T-helper 2 cell treated with Interferon-gamma antibody and Interleukin-4, amounts not matched to agents 5 μg/mL and 100 μg/mL, for 36 hours (primary cell): Measurements from ENCODE around the gene EIF3F.
A peak's percentile ranks its signal among the peaks of the same experiment; 100 is the strongest.
"Not testable (repeated sequence)": the region's sequence is repeated elsewhere in the genome, so short reads cannot be mapped to it uniquely, and the experiment has no call there.

ENCODE experiments used
- DNase-seq: peaks from one replicate; pipeline ENCODE4 v3.0.0; 2021; ENCODE audit warnings: low spot score
- H3K27ac Mint-ChIP-seq: one replicate; pipeline ENCODE4 v1.8.0; 2021; ENCODE audit warnings: mild to moderate bottlenecking, mixed read lengths
- H3K27me3 Mint-ChIP-seq: one replicate; pipeline ENCODE4 v1.8.0; 2021; ENCODE audit warnings: low read depth, mixed read lengths
- H3K36me3 Mint-ChIP-seq: one replicate; pipeline ENCODE4 v1.8.0; 2021; ENCODE audit warnings: low read depth, mixed read lengths
- H3K4me1 Mint-ChIP-seq: one replicate; pipeline ENCODE4 v1.8.0; 2021; ENCODE audit warnings: low read depth, mixed read lengths
- H3K4me3 Mint-ChIP-seq: one replicate; pipeline ENCODE4 v1.8.0; 2022; ENCODE audit warnings: mild to moderate bottlenecking, moderate library complexity, mixed read lengths
- H3K9me3 Mint-ChIP-seq: one replicate; pipeline ENCODE4 v1.8.0; 2021; ENCODE audit warnings: mixed read lengths

EIF3F gene

DNA sequence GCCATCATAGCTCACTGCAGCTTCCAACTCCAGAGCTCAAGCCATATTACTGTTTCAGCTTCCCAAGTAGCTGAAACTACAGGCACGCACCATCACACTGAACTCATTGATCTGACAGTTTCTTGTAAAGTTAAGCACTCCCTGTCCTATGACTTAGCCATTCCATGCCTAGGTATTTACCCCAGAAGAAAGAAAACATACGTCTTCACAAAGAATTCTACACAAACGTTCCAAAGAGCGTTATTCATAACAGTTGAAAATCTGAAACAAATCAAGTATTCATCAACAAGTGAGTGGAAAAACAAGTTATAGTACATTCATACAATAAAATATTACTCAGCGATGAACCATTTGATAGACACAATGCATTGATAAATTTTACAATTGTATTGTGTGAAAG is 14.1 kb upstream of the EIF3F start:
- no peak overlapping the region for H3K27ac Mint-ChIP-seq
- no peak for DNase-seq

GRCh38 chr11:7974668-7975067 is 12.5 kb upstream of the EIF3F start:
- Mint-ChIP-seq H3K36me3 (no peaks in the 10 kb centered on the region), H3K27ac (no peak overlapping the region), H3K4me1 (no peaks in the 10 kb centered on the region), H3K9me3 (no peaks in the 10 kb centered on the region), H3K27me3 (no peaks in the 10 kb centered on the region), H3K4me3 (no peak overlapping the region)
- no peak for DNase-seq

More for the DNA sequence above, 14.1 kb upstream of the EIF3F start:
- no peaks in the 10 kb centered on the region for H3K9me3 Mint-ChIP-seq
- H3K4me1 Mint-ChIP-seq: no peaks in the 10 kb centered on the region
- H3K36me3 Mint-ChIP-seq: no peaks in the 10 kb centered on the region
- H3K4me3 Mint-ChIP-seq: no peak overlapping the region
- peaks cover 4% of the 10 kb centered on the region for H3K27me3 Mint-ChIP-seq

- Mint-ChIP-seq H3K9me3 (no peaks in the 10 kb centered on the region), H3K4me3 (no peak overlapping the region), H3K27ac (no peak overlapping the region), H3K4me1 (no peaks in the 10 kb centered on the region), H3K27me3 (no peaks in the 10 kb centered on the region), H3K36me3 (no peaks in the 10 kb centered on the region)
- DNase-seq: no peak
Measured at GRCh38 chr11:7977232-7977917, 9.8 kb upstream of the EIF3F start.

DNA sequence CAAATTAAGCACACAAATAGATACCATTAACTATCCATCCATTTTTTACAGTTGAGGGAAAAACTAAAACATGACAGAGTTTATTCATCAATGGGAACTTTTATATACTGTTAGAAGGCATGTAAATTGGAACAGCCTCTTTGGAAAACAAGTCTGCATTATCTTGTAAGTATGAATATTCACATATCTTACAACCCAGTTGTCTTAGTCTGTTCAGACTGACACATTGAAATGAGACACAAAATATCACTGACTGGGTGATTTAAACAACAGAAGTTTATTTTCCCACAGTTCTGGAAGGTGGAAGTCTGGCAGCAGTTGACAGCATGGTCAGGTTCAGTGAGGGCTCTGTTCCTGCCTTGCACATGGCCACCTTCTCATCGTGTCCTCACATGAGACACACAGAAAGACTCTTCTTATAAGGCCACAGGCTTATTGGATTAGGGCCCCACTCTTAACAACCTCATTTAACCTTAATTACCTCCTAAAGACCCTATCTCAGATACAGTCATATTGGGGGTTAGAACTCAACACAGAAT is 5.4 kb upstream of the EIF3F start:
- H3K27me3 Mint-ChIP-seq: no peaks in the 10 kb centered on the region
- peaks cover 9% of the 10 kb centered on the region for H3K4me1 Mint-ChIP-seq
- no peak overlapping the region for H3K4me3 Mint-ChIP-seq
- no peaks in the 10 kb centered on the region for H3K36me3 Mint-ChIP-seq
- H3K27ac Mint-ChIP-seq: no peak overlapping the region
- DNase-seq: no peak
- H3K9me3 Mint-ChIP-seq: no peaks in the 10 kb centered on the region

GRCh38 chr11:7982582-7983119 is 4.5 kb upstream of the EIF3F start:
- Mint-ChIP-seq H3K27ac (no peak overlapping the region), H3K9me3 (no peaks in the 10 kb centered on the region), H3K4me1 (peaks cover 11% of the 10 kb centered on the region), H3K36me3 (peaks cover under 1% of the 10 kb centered on the region), H3K27me3 (no peaks in the 10 kb centered on the region), H3K4me3 (no peak overlapping the region)
- no peak for DNase-seq

- H3K36me3 Mint-ChIP-seq: peaks cover 5% of the 10 kb centered on the region
- no peak overlapping the region for H3K27ac Mint-ChIP-seq
- H3K4me3 Mint-ChIP-seq: no peak overlapping the region
- no peak for DNase-seq
- no peaks in the 10 kb centered on the region for H3K27me3 Mint-ChIP-seq
- no peaks in the 10 kb centered on the region for H3K9me3 Mint-ChIP-seq
- peaks cover 18% of the 10 kb centered on the region for H3K4me1 Mint-ChIP-seq
Measured at GRCh38 chr11:7983832-7984590, 3.1 kb upstream of the EIF3F start.

- DNase-seq, H3K27me3 Mint-ChIP-seq, H3K9me3 Mint-ChIP-seq: not testable (repeated sequence)
- Mint-ChIP-seq H3K4me1 (peaks cover 29% of the 10 kb centered on the region), H3K4me3 (peak overlapping the region; percentile 99), H3K36me3 (peaks cover 20% of the 10 kb centered on the region), H3K27ac (peak overlapping the region; percentile 98)
Measured at GRCh38 chr11:7987560-7987883, 385 bp downstream of the EIF3F start.

GRCh38 chr11:7994581-7995278 is 7.6 kb downstream of the EIF3F start:
- H3K9me3 Mint-ChIP-seq: no peaks in the 10 kb centered on the region
- H3K36me3 Mint-ChIP-seq: peaks cover 68% of the 10 kb centered on the region
- DNase-seq: no peak
- no peaks in the 10 kb centered on the region for H3K27me3 Mint-ChIP-seq
- no peak overlapping the region for H3K4me3 Mint-ChIP-seq
- peaks cover 14% of the 10 kb centered on the region for H3K4me1 Mint-ChIP-seq
- no peak overlapping the region for H3K27ac Mint-ChIP-seq

DNA sequence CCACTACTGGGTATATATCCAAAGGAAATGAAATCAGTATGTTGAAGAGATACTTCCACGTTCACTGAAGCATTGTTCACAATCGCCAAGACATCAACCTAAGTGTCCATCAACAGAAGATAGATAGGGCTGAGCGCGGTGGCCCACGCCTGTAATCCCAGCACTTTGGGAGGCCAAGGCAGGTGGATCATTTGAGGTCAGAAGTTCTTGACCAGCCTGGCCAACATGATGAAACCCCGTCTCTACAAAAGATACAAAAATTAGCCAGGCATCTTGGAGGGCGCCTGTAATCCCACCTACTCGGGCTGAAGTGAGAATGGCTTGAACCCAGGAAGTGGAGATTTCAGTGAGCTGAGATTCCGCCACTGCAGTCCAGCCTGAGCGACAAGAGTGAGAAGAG is 12.7 kb downstream of the EIF3F start:
- no peaks in the 10 kb centered on the region for H3K27me3 Mint-ChIP-seq
- DNase-seq: no peak
- no peak overlapping the region for H3K4me3 Mint-ChIP-seq
- H3K9me3 Mint-ChIP-seq: no peaks in the 10 kb centered on the region
- H3K36me3 Mint-ChIP-seq: peaks cover 42% of the 10 kb centered on the region
- H3K4me1 Mint-ChIP-seq: peaks cover 6% of the 10 kb centered on the region
- no peak overlapping the region for H3K27ac Mint-ChIP-seq

GRCh38 chr11:8000390-8000789 is 13.3 kb downstream of the EIF3F start:
- peaks cover 36% of the 10 kb centered on the region for H3K36me3 Mint-ChIP-seq
- H3K4me3 Mint-ChIP-seq: no peak overlapping the region
- H3K9me3 Mint-ChIP-seq: no peaks in the 10 kb centered on the region
- no peak overlapping the region for H3K27ac Mint-ChIP-seq
- DNase-seq: no peak
- H3K27me3 Mint-ChIP-seq: no peaks in the 10 kb centered on the region
- H3K4me1 Mint-ChIP-seq: peaks cover 1% of the 10 kb centered on the region

DNA sequence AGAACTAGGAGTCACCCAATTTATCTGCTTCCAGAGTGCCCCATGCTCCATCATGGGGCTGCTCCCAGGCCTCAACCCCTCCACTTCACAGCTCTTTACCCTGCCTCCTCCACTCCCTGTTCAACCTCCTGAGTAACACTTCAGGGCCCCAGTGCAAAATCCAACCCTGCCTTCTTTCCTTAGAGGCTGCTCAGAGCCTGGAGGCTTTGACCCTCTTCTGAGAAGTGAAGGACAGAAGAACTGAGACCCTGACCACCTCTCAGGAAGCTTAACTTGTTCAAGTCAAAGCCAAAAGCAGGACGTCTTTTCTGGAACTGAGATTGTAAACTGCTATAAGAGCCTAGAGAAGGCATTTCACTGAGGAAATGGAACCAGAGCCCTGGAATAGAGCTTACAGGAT is 15.5 kb downstream of the EIF3F start:
- Mint-ChIP-seq H3K4me3 (no peak overlapping the region), H3K27me3 (no peaks in the 10 kb centered on the region), H3K4me1 (no peaks in the 10 kb centered on the region), H3K27ac (no peak overlapping the region), H3K9me3 (no peaks in the 10 kb centered on the region), H3K36me3 (peaks cover 14% of the 10 kb centered on the region)
- no peak for DNase-seq

DNA sequence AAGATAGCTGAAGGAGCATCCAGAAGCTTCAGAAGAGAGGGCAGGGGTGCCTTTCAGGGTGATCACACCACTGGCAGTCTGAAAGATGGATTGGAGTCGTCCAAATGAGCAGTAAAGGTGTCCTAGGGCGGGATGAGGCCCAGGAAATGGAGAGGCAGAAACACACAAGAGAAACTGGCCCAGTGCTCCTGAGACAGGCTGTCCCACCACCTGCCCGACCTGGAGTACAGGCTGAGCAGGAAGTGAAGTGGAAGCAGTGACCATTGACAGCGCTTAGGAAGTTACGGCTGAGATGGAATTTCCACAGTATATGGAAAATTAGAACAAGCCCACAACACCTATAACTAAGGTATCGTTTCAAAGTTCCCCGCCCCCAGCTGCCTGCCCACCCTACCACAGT is 16.1 kb downstream of the EIF3F start:
- Mint-ChIP-seq H3K4me3 (no peak overlapping the region), H3K27me3 (no peaks in the 10 kb centered on the region), H3K27ac (no peak overlapping the region), H3K4me1 (no peaks in the 10 kb centered on the region), H3K9me3 (no peaks in the 10 kb centered on the region), H3K36me3 (peaks cover 12% of the 10 kb centered on the region)
- no peak for DNase-seq

GRCh38 chr11:8004008-8004407 is 16.9 kb downstream of the EIF3F start:
- Mint-ChIP-seq H3K4me1 (no peaks in the 10 kb centered on the region), H3K4me3 (no peak overlapping the region), H3K27me3 (no peaks in the 10 kb centered on the region), H3K9me3 (no peaks in the 10 kb centered on the region), H3K36me3 (peaks cover 10% of the 10 kb centered on the region), H3K27ac (no peak overlapping the region)
- DNase-seq: no peak

GRCh38 chr11:8005556-8005955 is 18.4 kb downstream of the EIF3F start:
- no peak overlapping the region for H3K27ac Mint-ChIP-seq
- no peaks in the 10 kb centered on the region for H3K27me3 Mint-ChIP-seq
- H3K36me3 Mint-ChIP-seq: peaks cover 1% of the 10 kb centered on the region
- H3K4me3 Mint-ChIP-seq: no peak overlapping the region
- H3K9me3 Mint-ChIP-seq: no peaks in the 10 kb centered on the region
- DNase-seq: no peak
- H3K4me1 Mint-ChIP-seq: no peaks in the 10 kb centered on the region
